GM04504 (cell line): Measurements from ENCODE around the gene ATP13A3.

Experiments used
- DNase-seq: peaks from one replicate; pipeline ENCODE4 v3.0.0-alpha.2; 2012; ENCODE audit warnings: low read depth

ATP13A3 gene

GRCh38 chr3:194392576-194392975, 94.2 kb downstream of the ATP13A3 start:
- no peak for DNase-seq

- no peak for DNase-seq
Measured at GRCh38 chr3:194390835-194391234, 96.0 kb downstream of the ATP13A3 start.

- no peak for DNase-seq
Measured at GRCh38 chr3:194389269-194389668, 97.5 kb downstream of the ATP13A3 start.

GRCh38 chr3:194387926-194388418, 98.8 kb downstream of the ATP13A3 start:
- no peak for DNase-seq

- no peak for DNase-seq
Measured at GRCh38 chr3:194387276-194387675, 99.5 kb downstream of the ATP13A3 start.

- DNase-seq = no peak
Measured at GRCh38 chr3:194386648-194387047, 100.2 kb downstream of the ATP13A3 start.

- DNase-seq = no peak
Measured at GRCh38 chr3:194386066-194386465, 100.7 kb downstream of the ATP13A3 start.

GRCh38 chr3:194384569-194385001, 102.2 kb downstream of the ATP13A3 start:
- DNase-seq = no peak

GRCh38 chr3:194384156-194384555, 102.6 kb downstream of the ATP13A3 start:
- no peak for DNase-seq

GRCh38 chr3:194383276-194383940, 103.4 kb downstream of the ATP13A3 start:
- no peak for DNase-seq

- no peak for DNase-seq
Measured at GRCh38 chr3:194382892-194383223, 103.9 kb downstream of the ATP13A3 start.

- DNase-seq = no peak
Measured at GRCh38 chr3:194382196-194382891, 104.5 kb downstream of the ATP13A3 start.

- no peak for DNase-seq
Measured at GRCh38 chr3:194381460-194381875, 105.3 kb downstream of the ATP13A3 start.

- no peak for DNase-seq
Measured at GRCh38 chr3:194380326-194380725, 106.5 kb downstream of the ATP13A3 start.

- DNase-seq = no peak
Measured at GRCh38 chr3:194379651-194380050, 107.2 kb downstream of the ATP13A3 start.

- no peak for DNase-seq
Measured at GRCh38 chr3:194379231-194379630, 107.6 kb downstream of the ATP13A3 start.

GRCh38 chr3:194377708-194378107, 109.1 kb downstream of the ATP13A3 start:
- no peak for DNase-seq

GRCh38 chr3:194376241-194376560, 110.6 kb downstream of the ATP13A3 start:
- no peak for DNase-seq

GRCh38 chr3:194375473-194376240, 111.1 kb downstream of the ATP13A3 start:
- DNase-seq = no peak

GRCh38 chr3:194374935-194375334, 111.9 kb downstream of the ATP13A3 start:
- no peak for DNase-seq

GRCh38 chr3:194373899-194374298, 112.9 kb downstream of the ATP13A3 start:
- no peak for DNase-seq

- DNase-seq = no peak
Measured at GRCh38 chr3:194373028-194373427, 113.8 kb downstream of the ATP13A3 start.

GRCh38 chr3:194370753-194371152, 116.0 kb downstream of the ATP13A3 start:
- DNase-seq = no peak
